Bone marrow (tissue), 2 donors: Measurements from ENCODE around the gene RANBP17.
"Not testable (repeated sequence)": the region's sequence is repeated elsewhere in the genome, so short reads cannot be mapped to it uniquely, and the experiment has no call there.

Source experiments
- DNase-seq, 2 donors: peaks; one replicate each; lab custom pipeline; 2025; lab: John Stamatoyannopoulos, UW

Gene RANBP17

GRCh38 chr5:170861917-170862766 lies at the start of gene RANBP17:
Gene RANBP17, plus strand, starts transcription at chr5:170862018.
- DNase-seq, result peak in 1 of 2 donors; percentile 39

- no peak for DNase-seq
Observed at GRCh38 chr5:170813231-170813630, 48.6 kb upstream of the RANBP17 start.

- DNase-seq, result no peak
Observed at GRCh38 chr5:170817195-170817594, 44.6 kb upstream of the RANBP17 start.

- no peak for DNase-seq
Observed at GRCh38 chr5:170818232-170818631, 43.6 kb upstream of the RANBP17 start.

- DNase-seq, result no peak
Observed at GRCh38 chr5:170819824-170820223, 42.0 kb upstream of the RANBP17 start.

- no peak for DNase-seq
Observed at GRCh38 chr5:170821257-170821800, 40.5 kb upstream of the RANBP17 start.

GRCh38 chr5:170826117-170826516 lies 35.7 kb upstream of the RANBP17 start:
- DNase-seq, result no peak

- DNase-seq, result no peak
Observed at GRCh38 chr5:170832241-170832640, 29.6 kb upstream of the RANBP17 start.

- not testable (repeated sequence) for DNase-seq
Observed at GRCh38 chr5:170833981-170834380, 27.8 kb upstream of the RANBP17 start.

- no peak for DNase-seq
Observed at GRCh38 chr5:170836226-170836625, 25.6 kb upstream of the RANBP17 start.

- no peak for DNase-seq
Observed at GRCh38 chr5:170843870-170844269, 17.9 kb upstream of the RANBP17 start.

- DNase-seq, result no peak
Observed at GRCh38 chr5:170844651-170845050, 17.2 kb upstream of the RANBP17 start.

GRCh38 chr5:170846416-170846815 lies 15.4 kb upstream of the RANBP17 start:
- DNase-seq, result no peak

GRCh38 chr5:170846846-170847245 lies 15.0 kb upstream of the RANBP17 start:
- no peak for DNase-seq

GRCh38 chr5:170848033-170848432 lies 13.8 kb upstream of the RANBP17 start:
- DNase-seq, result no peak

GRCh38 chr5:170849374-170849773 lies 12.4 kb upstream of the RANBP17 start:
- DNase-seq, result no peak

GRCh38 chr5:170854566-170854965 lies 7.3 kb upstream of the RANBP17 start:
- DNase-seq, result no peak

- no peak for DNase-seq
Observed at GRCh38 chr5:170857066-170857465, 4.8 kb upstream of the RANBP17 start.

GRCh38 chr5:170860415-170860814 lies 1.4 kb upstream of the RANBP17 start:
- no peak for DNase-seq

GRCh38 chr5:170860818-170861666 lies 776 bp upstream of the RANBP17 start:
- no peak for DNase-seq

GRCh38 chr5:170861667-170861916 lies 226 bp upstream of the RANBP17 start:
- DNase-seq, result peak in 1 of 2 donors; percentile 39

GRCh38 chr5:170863646-170864045 lies 1.8 kb downstream of the RANBP17 start:
- no peak for DNase-seq

- no peak for DNase-seq
Observed at GRCh38 chr5:170865622-170866021, 3.8 kb downstream of the RANBP17 start.
